ENCODE data around the gene SERP2.

SERP2 gene

DNA sequence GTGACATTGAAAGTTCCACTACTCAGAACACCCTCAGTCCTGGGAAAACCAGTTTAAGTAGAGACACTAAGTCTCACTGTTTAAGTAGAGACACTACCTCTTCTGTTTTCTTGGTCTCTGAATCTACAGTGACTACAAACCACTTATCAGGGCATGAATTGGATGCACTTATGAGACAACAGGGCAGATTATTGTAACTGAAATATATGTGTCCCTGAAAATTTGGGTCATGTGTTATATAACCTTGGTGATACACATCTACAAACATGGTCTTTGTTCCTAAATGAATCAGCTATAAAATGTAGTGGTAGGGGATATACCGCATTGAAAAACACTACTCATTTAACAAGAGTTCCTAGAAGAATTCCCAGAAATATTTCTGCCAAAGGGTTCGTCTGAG lies 55.7 kb downstream of the SERP2 start:
- H3K4me1 ChIP-seq (ENCODE audit: control insufficient read depth, low read depth, low read length): no peaks in the 10 kb centered on the region
- H3K36me3 ChIP-seq (ENCODE audit: control insufficient read depth, low read depth, low read length): peaks cover 16% of the 10 kb centered on the region
- no peak overlapping the region for H3K27ac ChIP-seq (ENCODE audit: low read length)

DNA sequence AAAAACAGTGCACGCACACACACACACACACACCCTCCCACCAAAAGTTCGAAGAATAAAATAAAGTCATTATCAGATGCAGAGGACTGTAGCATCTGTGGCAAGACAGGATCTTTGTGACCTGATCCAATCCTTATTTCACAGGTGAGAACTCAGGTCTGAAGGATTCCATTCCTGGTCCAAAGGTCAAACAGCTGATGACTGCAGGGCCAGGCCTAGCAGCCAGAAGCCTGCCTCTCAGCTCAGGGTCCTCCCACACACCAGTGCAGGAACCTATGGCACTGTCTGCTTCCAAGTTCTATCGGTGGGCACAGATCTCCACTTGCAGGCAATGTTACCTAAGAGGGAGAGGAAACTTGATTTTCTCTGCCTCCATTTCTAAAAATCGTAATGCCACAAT lies 57.5 kb downstream of the SERP2 start:
- Histone ChIP-seq H3K27me3 (ENCODE audit: control insufficient read depth, insufficient read depth, low read length) (no peaks in the 10 kb centered on the region), H3K4me3 (ENCODE audit: low read length) (no peak overlapping the region), H3K9me3 (ENCODE audit: control insufficient read depth, low read depth, low read length) (no peaks in the 10 kb centered on the region), H3K36me3 (ENCODE audit: control insufficient read depth, low read depth, low read length) (peaks cover 21% of the 10 kb centered on the region), H3K4me1 (ENCODE audit: control insufficient read depth, low read depth, low read length) (peaks cover 6% of the 10 kb centered on the region), H3K9ac (ENCODE audit: low read length) (no peak overlapping the region), H3K27ac (ENCODE audit: low read length) (no peak overlapping the region)

More for the DNA sequence above, 55.7 kb downstream of the SERP2 start:
- Histone ChIP-seq H3K9me3 (ENCODE audit: control insufficient read depth, low read depth, low read length) (no peaks in the 10 kb centered on the region), H3K27me3 (ENCODE audit: control insufficient read depth, insufficient read depth, low read length) (no peaks in the 10 kb centered on the region), H3K9ac (ENCODE audit: low read length) (no peak overlapping the region), H3K4me3 (ENCODE audit: low read length) (no peak overlapping the region)

DNA sequence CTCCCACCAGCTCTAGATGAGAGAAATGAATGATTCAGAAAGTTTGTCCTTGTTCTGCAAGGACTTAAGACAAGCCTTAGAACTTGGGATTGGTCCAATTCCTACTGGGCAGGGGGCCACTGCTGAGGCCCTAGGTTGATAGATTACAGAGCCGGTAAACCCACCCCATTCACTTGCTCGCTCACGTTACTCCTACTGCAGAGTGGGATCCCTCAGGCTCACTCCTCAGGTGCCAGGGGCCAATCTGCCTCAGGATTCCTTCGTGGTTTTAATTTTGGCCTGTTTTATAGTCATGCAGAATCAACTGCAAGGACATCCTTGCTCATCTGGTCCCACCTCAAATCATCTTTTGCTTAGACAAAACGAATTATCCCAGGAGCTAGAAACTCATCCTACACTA lies 59.0 kb downstream of the SERP2 start:
- Histone ChIP-seq H3K4me3 (ENCODE audit: low read length) (no peak overlapping the region), H3K9ac (ENCODE audit: low read length) (no peak overlapping the region), H3K9me3 (ENCODE audit: control insufficient read depth, low read depth, low read length) (no peaks in the 10 kb centered on the region), H3K36me3 (ENCODE audit: control insufficient read depth, low read depth, low read length) (peaks cover 21% of the 10 kb centered on the region), H3K27ac (ENCODE audit: low read length) (no peak overlapping the region), H3K27me3 (ENCODE audit: control insufficient read depth, insufficient read depth, low read length) (no peaks in the 10 kb centered on the region), H3K4me1 (ENCODE audit: control insufficient read depth, low read depth, low read length) (peaks cover 9% of the 10 kb centered on the region)

DNA sequence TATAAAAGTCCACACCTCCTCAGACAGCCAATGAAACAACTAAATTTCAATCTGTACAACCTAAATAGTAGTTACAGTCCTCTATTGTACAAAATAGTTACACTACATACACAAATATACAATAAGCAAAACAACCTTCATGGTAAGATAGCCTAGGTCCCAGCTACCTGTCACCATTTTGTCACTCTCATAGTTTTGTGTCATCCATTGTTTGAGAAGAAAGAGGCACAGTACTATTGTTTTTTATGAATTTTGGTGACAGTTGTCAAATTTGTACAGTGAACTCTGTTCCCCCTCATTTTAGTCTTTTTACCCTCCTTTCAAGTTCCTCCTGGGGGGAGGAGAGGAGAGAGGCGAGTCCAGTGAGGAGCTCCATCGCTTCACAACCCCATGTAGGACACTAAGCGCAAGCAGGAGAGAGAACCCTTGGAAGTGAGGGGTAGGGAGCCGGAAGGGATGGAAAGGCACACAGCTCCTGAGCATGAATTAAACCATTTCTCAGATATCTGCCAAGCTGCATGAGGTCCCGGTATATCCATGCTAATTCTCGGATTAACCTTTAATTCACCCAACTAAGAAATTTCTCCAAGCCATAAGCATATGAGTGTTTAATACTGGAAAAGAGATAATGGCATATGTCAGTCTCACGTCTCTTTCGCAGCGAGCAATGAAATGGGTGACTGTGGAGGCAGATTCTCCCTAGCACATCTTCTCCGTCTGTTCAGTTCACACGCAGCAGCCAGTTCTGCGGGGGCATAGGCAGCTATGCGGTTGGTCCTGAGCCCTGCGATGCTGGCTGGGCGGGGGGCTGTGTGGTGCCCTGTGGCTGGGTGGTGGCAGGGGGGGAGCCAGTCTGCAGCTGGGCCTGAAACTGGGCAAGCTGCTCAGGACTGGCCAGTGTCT lies 60.5 kb downstream of the SERP2 start:
- Histone ChIP-seq H3K27me3 (ENCODE audit: control insufficient read depth, insufficient read depth, low read length) (no peaks in the 10 kb centered on the region), H3K4me3 (ENCODE audit: low read length) (peak overlapping the region; percentile 72), H3K27ac (ENCODE audit: low read length) (no peak overlapping the region), H3K9me3 (ENCODE audit: control insufficient read depth, low read depth, low read length) (no peaks in the 10 kb centered on the region), H3K4me1 (ENCODE audit: control insufficient read depth, low read depth, low read length) (peaks cover 12% of the 10 kb centered on the region), H3K9ac (ENCODE audit: low read length) (peak overlapping the region; percentile 100), H3K36me3 (ENCODE audit: control insufficient read depth, low read depth, low read length) (peaks cover 21% of the 10 kb centered on the region)

DNA sequence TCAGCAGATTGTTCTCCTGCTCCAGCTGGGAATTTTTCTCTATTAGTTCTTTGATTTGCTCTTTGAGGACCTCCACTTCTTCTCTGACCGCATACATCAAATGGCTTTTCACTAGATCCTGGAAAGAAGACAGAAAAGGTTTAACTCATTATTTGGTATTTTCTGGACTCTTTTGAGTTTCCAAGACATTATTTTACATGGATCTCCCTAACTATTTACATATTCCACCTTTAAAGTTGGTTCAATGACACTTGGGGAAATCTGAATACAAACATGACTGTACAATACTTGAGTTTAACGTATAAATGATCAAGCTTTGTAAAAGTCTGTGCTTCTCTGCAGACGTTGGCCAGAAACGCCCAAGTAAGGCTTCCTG lies 61.1 kb downstream of the SERP2 start:
- no peak overlapping the region for H3K27ac ChIP-seq (ENCODE audit: low read length)
- peak overlapping the region; percentile 72 for H3K4me3 ChIP-seq (ENCODE audit: low read length)
- H3K4me1 ChIP-seq (ENCODE audit: control insufficient read depth, low read depth, low read length): peaks cover 12% of the 10 kb centered on the region
- H3K36me3 ChIP-seq (ENCODE audit: control insufficient read depth, low read depth, low read length): peaks cover 21% of the 10 kb centered on the region
- peak overlapping the region; percentile 100 for H3K9ac ChIP-seq (ENCODE audit: low read length)
- H3K27me3 ChIP-seq (ENCODE audit: control insufficient read depth, insufficient read depth, low read length): no peaks in the 10 kb centered on the region
- no peaks in the 10 kb centered on the region for H3K9me3 ChIP-seq (ENCODE audit: control insufficient read depth, low read depth, low read length)

DNA sequence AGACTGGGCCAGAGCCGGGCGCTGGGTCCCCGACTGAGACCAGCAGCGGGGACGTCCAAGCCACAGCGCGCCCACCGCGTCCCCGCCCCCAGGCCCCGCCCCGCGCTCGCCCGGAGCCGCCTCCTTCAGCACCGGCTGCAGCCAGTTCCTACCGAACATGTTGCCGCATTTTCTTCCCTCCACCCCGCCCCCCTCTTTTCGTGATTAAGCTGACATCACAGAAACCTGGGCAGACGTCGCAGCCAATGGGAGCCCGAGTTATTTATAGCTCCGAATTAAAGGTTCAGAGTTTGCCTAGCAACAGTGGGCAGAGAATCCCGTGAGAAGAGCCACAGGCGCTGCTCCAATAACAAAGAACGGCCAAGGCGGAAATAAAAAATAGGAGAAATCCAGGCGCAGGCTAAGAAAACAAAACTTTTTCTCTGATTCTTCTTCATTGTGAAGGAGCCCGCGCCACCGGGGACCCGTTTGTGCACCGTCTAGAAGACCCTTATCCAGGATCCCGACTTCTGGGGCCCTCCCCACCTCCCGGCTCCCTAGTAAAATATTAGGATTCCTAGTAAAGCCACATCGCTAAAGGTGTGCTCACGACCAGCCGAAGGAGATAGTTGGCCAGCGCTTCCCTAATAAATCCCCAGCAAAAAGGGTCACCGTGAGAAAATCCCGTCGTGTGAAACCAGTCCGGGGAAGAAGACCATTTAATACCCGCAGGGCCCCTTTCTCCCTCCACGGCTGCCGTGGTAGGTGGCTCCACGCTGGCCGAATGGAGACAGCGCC lies 61.7 kb downstream of the SERP2 start:
- no peaks in the 10 kb centered on the region for H3K9me3 ChIP-seq (ENCODE audit: control insufficient read depth, low read depth, low read length)
- peak overlapping the region; percentile 98 for H3K27ac ChIP-seq (ENCODE audit: low read length)
- H3K36me3 ChIP-seq (ENCODE audit: control insufficient read depth, low read depth, low read length): peaks cover 21% of the 10 kb centered on the region
- no peaks in the 10 kb centered on the region for H3K27me3 ChIP-seq (ENCODE audit: control insufficient read depth, insufficient read depth, low read length)
- peak overlapping the region; percentile 100 for H3K9ac ChIP-seq (ENCODE audit: low read length)
- H3K4me3 ChIP-seq (ENCODE audit: low read length): peak overlapping the region; percentile 77
- peaks cover 12% of the 10 kb centered on the region for H3K4me1 ChIP-seq (ENCODE audit: control insufficient read depth, low read depth, low read length)

DNA sequence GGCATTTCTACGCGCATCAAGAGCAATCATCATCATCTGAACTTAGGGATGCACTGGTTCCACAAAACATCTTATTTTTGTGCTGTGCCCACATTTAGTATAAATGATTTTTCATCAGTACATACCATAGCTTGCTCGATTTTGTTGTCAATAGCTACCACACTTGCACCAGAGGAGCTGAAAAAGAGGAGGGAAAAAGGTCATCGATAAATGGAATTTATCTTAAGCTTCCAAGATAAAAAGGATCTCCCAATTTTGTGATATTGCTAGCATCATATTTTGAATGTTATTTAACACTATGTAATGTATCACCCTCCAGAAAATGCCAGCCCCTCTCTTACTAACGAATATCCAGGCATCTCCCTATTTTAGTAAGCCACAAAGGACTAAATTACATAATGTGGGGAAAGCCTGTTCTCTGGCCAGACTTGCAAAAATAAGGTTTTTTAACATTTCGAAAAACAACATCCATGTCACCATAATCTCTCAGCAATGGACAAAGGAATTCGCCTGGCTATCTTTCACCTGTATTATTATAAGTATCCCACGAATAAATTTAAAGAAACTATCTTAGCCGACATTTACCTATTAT lies 62.4 kb downstream of the SERP2 start:
- Histone ChIP-seq H3K9me3 (ENCODE audit: control insufficient read depth, low read depth, low read length) (no peaks in the 10 kb centered on the region), H3K36me3 (ENCODE audit: control insufficient read depth, low read depth, low read length) (peaks cover 21% of the 10 kb centered on the region), H3K4me3 (ENCODE audit: low read length) (peak overlapping the region; percentile 77), H3K4me1 (ENCODE audit: control insufficient read depth, low read depth, low read length) (peaks cover 12% of the 10 kb centered on the region), H3K27ac (ENCODE audit: low read length) (peak overlapping the region; percentile 98), H3K9ac (ENCODE audit: low read length) (peak overlapping the region; percentile 100), H3K27me3 (ENCODE audit: control insufficient read depth, insufficient read depth, low read length) (no peaks in the 10 kb centered on the region)

DNA sequence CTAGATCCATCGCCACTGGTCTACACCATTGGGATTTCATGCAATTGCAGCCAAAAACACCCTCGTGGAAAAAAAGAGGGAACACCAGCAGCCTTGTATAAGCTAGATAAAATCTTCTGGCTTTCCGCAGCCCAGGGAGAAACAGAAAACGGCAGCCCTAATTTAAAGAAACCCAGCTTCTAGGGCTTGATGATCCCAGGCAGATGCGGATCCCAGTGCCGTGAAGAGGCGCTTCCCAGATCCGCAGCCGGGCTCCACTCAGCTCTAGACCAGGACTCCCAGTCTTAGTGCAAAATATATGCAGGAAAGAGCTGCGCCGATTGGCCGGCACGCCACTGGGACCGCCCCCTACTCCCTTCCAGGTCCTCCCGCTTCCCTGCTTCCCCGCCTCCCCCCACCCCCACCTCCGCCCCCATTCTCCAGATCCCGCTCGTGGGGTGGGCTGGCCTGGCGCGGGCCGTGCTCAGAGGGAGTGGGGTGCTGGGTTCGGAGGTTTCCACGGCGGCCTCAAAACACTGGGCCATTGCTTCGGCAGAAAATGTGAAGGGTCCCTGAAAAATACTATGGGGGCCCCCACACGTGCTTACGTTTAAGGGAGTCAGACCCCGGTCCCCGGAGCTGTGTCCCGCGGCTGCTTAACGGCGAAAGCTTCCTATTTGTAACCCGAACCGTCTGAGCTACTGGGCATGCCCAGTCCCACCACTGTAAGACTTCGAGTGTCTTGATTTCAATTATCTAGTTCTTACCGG lies 63.1 kb downstream of the SERP2 start:
- Histone ChIP-seq H3K27ac (ENCODE audit: low read length) (peak overlapping the region; percentile 98), H3K9ac (ENCODE audit: low read length) (peak overlapping the region; percentile 100), H3K9me3 (ENCODE audit: control insufficient read depth, low read depth, low read length) (no peaks in the 10 kb centered on the region), H3K4me1 (ENCODE audit: control insufficient read depth, low read depth, low read length) (peaks cover 15% of the 10 kb centered on the region), H3K27me3 (ENCODE audit: control insufficient read depth, insufficient read depth, low read length) (no peaks in the 10 kb centered on the region), H3K36me3 (ENCODE audit: control insufficient read depth, low read depth, low read length) (peaks cover 21% of the 10 kb centered on the region), H3K4me3 (ENCODE audit: low read length) (peak overlapping the region; percentile 77)

DNA sequence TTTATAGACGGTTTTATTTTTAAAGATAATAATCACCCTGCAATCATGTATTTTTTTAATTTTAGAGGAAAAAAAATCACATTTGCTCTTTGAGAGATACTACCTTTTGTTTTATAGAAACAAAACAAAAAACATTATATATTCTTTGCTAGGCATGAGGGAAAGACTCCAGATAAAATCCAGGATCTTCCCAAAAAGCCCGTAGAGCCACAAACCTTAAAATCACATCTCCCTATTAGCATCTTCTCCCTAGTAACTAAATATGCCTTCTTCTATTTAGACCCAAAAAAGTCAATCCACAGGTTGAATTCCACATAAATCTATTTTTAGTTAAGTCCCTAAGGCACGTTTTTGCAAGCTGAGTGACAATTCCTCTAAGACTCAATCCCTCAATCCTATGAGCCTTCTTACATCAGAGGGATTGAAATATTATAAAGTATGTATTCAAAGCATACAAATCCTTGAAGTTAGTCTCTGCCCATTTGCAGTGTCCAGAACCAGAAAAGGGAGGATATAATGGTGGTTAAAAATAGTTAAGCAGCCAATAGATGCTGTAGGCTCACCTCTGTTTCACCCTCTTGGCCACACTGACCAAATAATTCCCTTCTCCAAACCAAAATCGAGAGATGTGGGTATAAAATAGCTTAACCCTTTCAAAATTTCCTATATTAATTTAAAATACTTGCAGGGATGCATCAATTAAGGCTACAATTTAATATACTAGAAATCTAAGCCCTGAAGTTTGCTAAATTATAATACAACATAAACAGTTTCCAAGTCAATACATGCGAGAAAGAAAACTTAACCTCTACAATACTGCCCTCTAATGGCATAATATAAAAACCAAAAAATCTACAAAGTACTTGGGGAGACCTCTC lies 64.0 kb downstream of the SERP2 start:
- Histone ChIP-seq H3K9ac (ENCODE audit: low read length) (peak overlapping the region; percentile 71), H3K27ac (ENCODE audit: low read length) (no peak overlapping the region), H3K36me3 (ENCODE audit: control insufficient read depth, low read depth, low read length) (peaks cover 21% of the 10 kb centered on the region), H3K9me3 (ENCODE audit: control insufficient read depth, low read depth, low read length) (no peaks in the 10 kb centered on the region), H3K4me1 (ENCODE audit: control insufficient read depth, low read depth, low read length) (peaks cover 15% of the 10 kb centered on the region), H3K27me3 (ENCODE audit: control insufficient read depth, insufficient read depth, low read length) (no peaks in the 10 kb centered on the region), H3K4me3 (ENCODE audit: low read length) (peak overlapping the region; percentile 77)

DNA sequence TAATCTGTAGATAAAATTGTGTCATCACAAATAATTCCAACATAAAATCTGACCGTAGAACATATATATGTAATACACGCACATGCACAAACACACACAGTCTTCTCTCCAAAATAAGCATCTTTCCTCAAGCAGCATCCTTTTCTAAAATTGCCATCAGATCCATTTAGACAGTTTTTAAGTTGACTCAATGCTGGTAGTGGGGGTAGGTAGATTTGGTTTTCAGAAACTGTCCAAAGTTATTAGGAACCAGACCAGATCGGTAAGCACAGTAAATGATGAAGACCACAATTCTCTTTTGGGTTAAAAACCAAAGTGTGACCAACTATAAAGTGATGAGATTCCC lies 64.6 kb downstream of the SERP2 start:
- no peak overlapping the region for H3K9ac ChIP-seq (ENCODE audit: low read length)
- no peak overlapping the region for H3K4me3 ChIP-seq (ENCODE audit: low read length)
- H3K27ac ChIP-seq (ENCODE audit: low read length): no peak overlapping the region
- no peaks in the 10 kb centered on the region for H3K27me3 ChIP-seq (ENCODE audit: control insufficient read depth, insufficient read depth, low read length)
- H3K36me3 ChIP-seq (ENCODE audit: control insufficient read depth, low read depth, low read length): peaks cover 16% of the 10 kb centered on the region
- H3K4me1 ChIP-seq (ENCODE audit: control insufficient read depth, low read depth, low read length): peaks cover 15% of the 10 kb centered on the region
- H3K9me3 ChIP-seq (ENCODE audit: control insufficient read depth, low read depth, low read length): no peaks in the 10 kb centered on the region

All from iPS-18a (cell line).